Nephron (organoid): ENCODE results near the gene CLDN19.

Source experiments
- H3K27ac Mint-ChIP-seq, 3 experiments: 2 replicates each; pipeline ENCODE4 v1.8.0; 2020; ENCODE audit warnings: mixed read lengths in 3 of 3, mild to moderate bottlenecking in 2 of 3, moderate library complexity in 1 of 3
- H3K27me3 Mint-ChIP-seq: 2 replicates; pipeline ENCODE4 v1.8.0; 2021; ENCODE audit warnings: low read depth, mild to moderate bottlenecking, moderate library complexity, mixed read lengths
- H3K36me3 Mint-ChIP-seq: 2 replicates; pipeline ENCODE4 v1.8.0; 2020; ENCODE audit warnings: low read depth, mixed read lengths
- H3K4me1 Mint-ChIP-seq: 2 replicates; pipeline ENCODE4 v1.8.0; 2020; ENCODE audit warnings: mixed read lengths
- H3K4me3 Mint-ChIP-seq, 3 experiments: 2 replicates each; pipeline ENCODE4 v1.8.0; 2020; ENCODE audit warnings: mild to moderate bottlenecking in 3 of 3, mixed read lengths in 3 of 3, moderate library complexity in 2 of 3
- H3K9me3 Mint-ChIP-seq: 2 replicates; pipeline ENCODE4 v1.8.0; 2020; ENCODE audit warnings: mixed read lengths
- CTCF ChIP-seq, 3 experiments: fragments of 200-600 bp; sonication (generic); IDR thresholded peaks; one replicate each; pipeline ENCODE4 v1.5.0; 2021; ENCODE audit warnings: antibody characterized with exemption in 3 of 3; ENCODE audit not compliant: unreplicated experiment in 3 of 3

CLDN19 gene

GRCh38 chr1:42773420-42773819 lies 33.4 kb upstream of the CLDN19 start:
- H3K27me3 Mint-ChIP-seq: no peaks in the 10 kb centered on the region
- H3K27ac Mint-ChIP-seq: peak overlapping the region in 1 of 3 experiments; percentile 40
- no peak overlapping the region for H3K4me3 Mint-ChIP-seq
- H3K4me1 Mint-ChIP-seq: peaks cover 17% of the 10 kb centered on the region
- TF ChIP-seq CTCF (IDR thresholded peaks at IDR 0.05; ENCODE audit: unreplicated experiment in 3 of 3): no peak
- peaks cover 63% of the 10 kb centered on the region for H3K36me3 Mint-ChIP-seq
- H3K9me3 Mint-ChIP-seq: no peaks in the 10 kb centered on the region

GRCh38 chr1:42769811-42770210 lies 29.8 kb upstream of the CLDN19 start:
- TF ChIP-seq CTCF (IDR thresholded peaks at IDR 0.05; ENCODE audit: unreplicated experiment in 3 of 3): no peak
- Mint-ChIP-seq H3K36me3 (peaks cover 28% of the 10 kb centered on the region), H3K9me3 (no peaks in the 10 kb centered on the region), H3K27me3 (no peaks in the 10 kb centered on the region), H3K4me3 (peak overlapping the region; percentile 55 to 78 (median 60)), H3K27ac (no peak overlapping the region), H3K4me1 (peaks cover 23% of the 10 kb centered on the region)

GRCh38 chr1:42768172-42768571 lies 28.1 kb upstream of the CLDN19 start:
- Mint-ChIP-seq H3K36me3 (peaks cover 15% of the 10 kb centered on the region), H3K4me1 (peaks cover 23% of the 10 kb centered on the region), H3K4me3 (no peak overlapping the region), H3K27ac (peak overlapping the region in 2 of 3 experiments; percentile 93 to 94), H3K9me3 (no peaks in the 10 kb centered on the region), H3K27me3 (no peaks in the 10 kb centered on the region)
- TF ChIP-seq CTCF (IDR thresholded peaks at IDR 0.05; ENCODE audit: unreplicated experiment in 3 of 3): no peak

GRCh38 chr1:42767510-42768000 lies 27.5 kb upstream of the CLDN19 start:
- Mint-ChIP-seq H3K4me3 (no peak overlapping the region), H3K9me3 (no peaks in the 10 kb centered on the region), H3K27me3 (no peaks in the 10 kb centered on the region), H3K4me1 (peaks cover 23% of the 10 kb centered on the region), H3K27ac (peak overlapping the region; percentile 79 to 94 (median 93)), H3K36me3 (peaks cover 11% of the 10 kb centered on the region)
- TF ChIP-seq CTCF (IDR thresholded peaks at IDR 0.05; ENCODE audit: unreplicated experiment in 3 of 3): no peak

GRCh38 chr1:42766741-42767509 lies 26.9 kb upstream of the CLDN19 start, which contains the start of the genes C1orf50 and P3H1:
Gene C1orf50 (plus strand): TSS chr1:42767249. CDS start chr1:42767312, 63 bp downstream.
Gene P3H1 (minus strand): TSS chr1:42767028. CDS start chr1:42766971, 57 bp downstream.
- no peaks in the 10 kb centered on the region for H3K9me3 Mint-ChIP-seq
- H3K36me3 Mint-ChIP-seq: peaks cover 17% of the 10 kb centered on the region
- H3K4me3 Mint-ChIP-seq: no peak within 1 kb of the TSS
- peaks cover 18% of the 10 kb centered on the region for H3K4me1 Mint-ChIP-seq
- TF ChIP-seq CTCF (IDR thresholded peaks at IDR 0.05; ENCODE audit: unreplicated experiment in 3 of 3): no peak
- H3K27ac Mint-ChIP-seq: peak within 1 kb of the TSS; percentile 79 to 94 (median 93)
- H3K27me3 Mint-ChIP-seq: no peaks in the 10 kb centered on the region
